ENCODE data around the gene SLAMF9. TPM values are rescaled to one million over a fixed set of nuclear protein-coding genes. Genes with fewer than 3 reads are reported as not detected.
"Not testable (repeated sequence)": the region's sequence is repeated elsewhere in the genome, so short reads cannot be mapped to it uniquely, and the experiment has no call there.

Gene SLAMF9
- total RNA-seq, 2 experiments from 2014 or later: not detected

- not testable (repeated sequence) for H3K36me3 Mint-ChIP-seq (ENCODE audit: low read depth); H3K27me3 Mint-ChIP-seq; H3K4me1 Mint-ChIP-seq; H3K9me3 Mint-ChIP-seq; H3K4me3 Mint-ChIP-seq; DNase-seq; H3K27ac Mint-ChIP-seq
- CTCF ChIA-PET: interaction anchor here (0.7 kb wide), 1 partner anchor 128 kb away, joined by 4 read pairs; no protein-coding TSS in a partner anchor
- POLR2A ChIA-PET: interaction anchor here (1.4 to 1.5 kb wide), 2 partner anchors 11 to 19 kb away, joined by 3 read pairs; no protein-coding TSS in a partner anchor
These were observed 50.0 kb downstream of the SLAMF9 start for GRCh38 chr1:159904036-159904435.

GRCh38 chr1:159902541-159902940, 51.5 kb downstream of the SLAMF9 start:
- no peak for DNase-seq
- ChIA-PET CTCF (interaction anchor here (0.7 kb wide), 1 partner anchor 10 kb away, joined by 3 read pairs; no protein-coding TSS in a partner anchor), POLR2A (interaction anchor here (1.0 to 1.7 kb wide), 2 partner anchors 10 to 21 kb away, joined by 3 to 6 read pairs; no protein-coding TSS in a partner anchor)
- Mint-ChIP-seq H3K4me1 (peaks cover 2% of the 10 kb centered on the region), H3K27me3 (no peaks in the 10 kb centered on the region), H3K4me3 (no peak overlapping the region), H3K36me3 (ENCODE audit: low read depth) (no peaks in the 10 kb centered on the region), H3K27ac (no peak overlapping the region), H3K9me3 (no peaks in the 10 kb centered on the region)

Other genes with a start within 250 kb of the SLAMF9 start
- not detected for gene CRP, start 239.6 kb downstream of the SLAMF9 start, total RNA-seq
- gene DUSP23, start 173.3 kb downstream of the SLAMF9 start, total RNA-seq: 10 to 100 TPM; 22.7 to 24.6 TPM
- not detected for gene FCRL6, start 151.9 kb downstream of the SLAMF9 start, total RNA-seq
- gene SLAMF8, start 127.4 kb downstream of the SLAMF9 start, total RNA-seq: under 1 TPM; 0.10 to 0.15 TPM
- not detected for gene VSIG8, start 91.6 kb downstream of the SLAMF9 start, total RNA-seq
- gene CFAP45, start 54.1 kb downstream of the SLAMF9 start, total RNA-seq: 1 to 10 TPM; 1.0 to 1.3 TPM
- 100 to 1,000 TPM; 548 to 554 TPM for gene TAGLN2, start 28.7 kb downstream of the SLAMF9 start, total RNA-seq
- not detected for gene IGSF9, start 8.6 kb downstream of the SLAMF9 start, total RNA-seq
- gene PIGM, start 77.8 kb upstream of the SLAMF9 start, total RNA-seq: 1 to 10 TPM; 5.2 to 5.7 TPM
- gene KCNJ10, start 115.9 kb upstream of the SLAMF9 start, total RNA-seq: not detected
- not detected for gene KCNJ9, start 127.3 kb upstream of the SLAMF9 start, total RNA-seq
- gene IGSF8, start 144.4 kb upstream of the SLAMF9 start, total RNA-seq: 10 to 100 TPM; 30.5 to 31.6 TPM
- gene ATP1A2, start 161.5 kb upstream of the SLAMF9 start, total RNA-seq: not detected
- gene ATP1A4, start 197.4 kb upstream of the SLAMF9 start, total RNA-seq: under 1 TPM in 1 of 2 experiments, not detected in 1; 0.33 TPM
- under 1 TPM in 1 of 2 experiments, not detected in 1; 0.35 TPM for gene CASQ1, start 236.3 kb upstream of the SLAMF9 start, total RNA-seq

Data from activated CD4-positive, alpha-beta memory T cell treated with anti-CD3 and anti-CD28 coated beads, Interleukin-2, amount 10 ng/mL, durations not matched to agents 7 days and 5 days (primary cell).